HepG2 (cell line): ENCODE results near the gene OVCA2. TPM values are rescaled to one million over a fixed set of nuclear protein-coding genes. Genes with fewer than 3 reads are reported as not detected.

Experiments
- ARID5B ChIP-seq: IDR thresholded peaks from 2 replicates; pipeline ENCODE4 v1.4.0; 2020; ENCODE audit warnings: mild to moderate bottlenecking, missing genetic modification reagents
- ASH2L ChIP-seq: fragments of 300-600, 200-600 bp; sonication (generic); IDR thresholded peaks from 2 replicates; pipeline ENCODE4 v1.7.0; 2017; ENCODE audit warnings: low read depth, mild to moderate bottlenecking, moderate library complexity, mixed read lengths, low read length; ENCODE audit not compliant: insufficient read length
- BRCA1 ChIP-seq: sonication (generic); formaldehyde crosslinking; IDR thresholded peaks from 2 replicates; pipeline ENCODE4 v1.4.0; 2020; ENCODE audit warnings: missing genetic modification reagents
- CTCF ChIP-seq: sonication (generic); formaldehyde crosslinking; IDR thresholded peaks from 2 replicates; pipeline ENCODE4 v1.5.0; 2020; ENCODE audit warnings: mild to moderate bottlenecking, missing genetic modification reagents, moderate library complexity
- HES4 ChIP-seq: sonication (generic); formaldehyde crosslinking; IDR thresholded peaks from 2 replicates; pipeline ENCODE4 v1.9.0; 2021; ENCODE audit warnings: mild to moderate bottlenecking, missing genetic modification reagents, borderline replicate concordance
- HOXA5 ChIP-seq: sonication (generic); formaldehyde crosslinking; IDR thresholded peaks from 2 replicates; pipeline ENCODE4 v1.4.0; 2020; ENCODE audit warnings: missing genetic modification reagents
- KIAA2018 ChIP-seq: sonication (generic); formaldehyde crosslinking; IDR thresholded peaks from 2 replicates; pipeline ENCODE4 v1.5.0; 2020; ENCODE audit warnings: mild to moderate bottlenecking, missing genetic modification reagents, borderline replicate concordance
- NPAS2 ChIP-seq: sonication (generic); formaldehyde crosslinking; IDR thresholded peaks from 2 replicates; pipeline ENCODE4 v1.8.0; 2022; ENCODE audit warnings: mild to moderate bottlenecking, missing genetic modification reagents, borderline replicate concordance
- REPIN1 ChIP-seq: sonication (generic); formaldehyde crosslinking; IDR thresholded peaks from 2 replicates; pipeline ENCODE4 v1.8.0; 2022; ENCODE audit warnings: missing genetic modification reagents, low read depth, mild to moderate bottlenecking, borderline replicate concordance
- REXO4 ChIP-seq: sonication (generic); formaldehyde crosslinking; IDR thresholded peaks from 2 replicates; pipeline ENCODE4 v1.8.0; 2022; ENCODE audit warnings: missing genetic modification reagents, mild to moderate bottlenecking, borderline replicate concordance
- SP4 ChIP-seq: sonication (generic); formaldehyde crosslinking; IDR thresholded peaks from 2 replicates; pipeline ENCODE4 v1.8.1; 2023; ENCODE audit warnings: mild to moderate bottlenecking, missing genetic modification reagents
- ZMYM3 ChIP-seq: sonication (generic); formaldehyde crosslinking; IDR thresholded peaks from 2 replicates; pipeline ENCODE4 v1.5.1; 2020; ENCODE audit warnings: mild to moderate bottlenecking, missing genetic modification reagents
- ZNF337 ChIP-seq: sonication (generic); formaldehyde crosslinking; IDR thresholded peaks from 2 replicates; pipeline ENCODE4 v1.5.1; 2020; ENCODE audit warnings: missing genetic modification reagents, low read depth, mild to moderate bottlenecking, borderline replicate concordance
- ZNF441 ChIP-seq: sonication (generic); formaldehyde crosslinking; IDR thresholded peaks from 2 replicates; pipeline ENCODE4 v1.7.0; 2021; ENCODE audit warnings: missing genetic modification reagents, borderline replicate concordance
- ZNF761 ChIP-seq: sonication (generic); formaldehyde crosslinking; conservative IDR thresholded peaks from 2 replicates; pipeline ENCODE4 v1.4.0; 2020; ENCODE audit warnings: mild to moderate bottlenecking, missing genetic modification reagents
- polyA plus RNA-seq, 8 experiments: library from polyadenylated mRNA; depleted of rRNA in 3 of 8; stranded (reverse) in 7 of 8; unstranded in 1 of 8; fragments of >200 nt; fragmentation: Illumina TruSeq in 4 of 8; extraction: Trizol in 4 of 8; gene quantifications; 2 replicates each; pipeline versions ENCODE4 v1.2.1 to v1.2.3, GENCODE V29; 2011 to 2016; ENCODE audit warnings: low read depth in 4 of 8, missing spikeins in 1 of 8, mixed read lengths in 1 of 8; ENCODE audit not compliant: insufficient read depth in 1 of 8
- total RNA-seq, 5 experiments: library from RNA; depleted of rRNA; stranded (reverse); fragments of >200 nt; fragmentation: Illumina TruSeq; extraction: Trizol; gene quantifications; 2 replicates each; pipeline ENCODE4 v1.2.3, GENCODE V29; 2016; ENCODE audit warnings: low read depth in 1 of 5

OVCA2 gene
- total and polyA plus RNA-seq, 2 of the 13 experiments (the other 11 are each of a cell fraction or from before 2014, with no cell fraction given), result 23.7 to 28.2 TPM

- TF ChIP-seq KIAA2018 (CRISPR knock-in tag) (no peak), CTCF (CRISPR knock-in tag) (no peak), ZNF441 (no peak), ASH2L (peak; percentile 19), HES4 (CRISPR knock-in tag) (no peak), ZNF761 (CRISPR knock-in tag) (no peak), ARID5B (CRISPR knock-in tag) (no peak), REPIN1 (CRISPR knock-in tag) (no peak), SP4 (CRISPR knock-in tag) (no peak), NPAS2 (CRISPR knock-in tag) (no peak), REXO4 (CRISPR knock-in tag) (no peak), HOXA5 (CRISPR knock-in tag) (no peak), ZNF337 (CRISPR knock-in tag) (no peak), ZMYM3 (CRISPR knock-in tag) (0 out of 2 replicates have a peak, but pooled peaks have one; percentile 0), BRCA1 (no peak)
These were observed 44.4 kb upstream of the OVCA2 start (continued) for GRCh38 chr17:1997289-1997926.
